ENCODE results near the gene EGF.

DNA sequence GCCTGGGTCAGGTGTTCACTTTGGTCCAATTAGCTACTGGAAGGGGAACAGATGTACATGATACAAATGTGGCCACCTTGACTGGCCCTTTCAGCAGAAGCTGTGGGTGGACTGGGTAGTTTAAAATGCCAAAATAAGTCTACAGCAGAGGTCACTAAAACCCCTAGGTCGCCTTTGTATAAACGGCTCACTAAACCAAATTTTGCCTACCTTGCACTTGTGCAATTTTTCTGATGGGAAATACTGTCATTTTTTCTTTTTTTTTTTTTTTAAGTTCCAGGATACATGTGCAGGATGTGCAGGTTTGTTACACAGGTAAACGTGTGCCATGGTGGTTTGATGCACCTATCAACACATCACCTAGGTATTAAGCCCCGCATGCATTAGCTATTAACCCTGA lies 109.8 kb downstream of the EGF start:
- TF ChIP-seq, protein P1, sequence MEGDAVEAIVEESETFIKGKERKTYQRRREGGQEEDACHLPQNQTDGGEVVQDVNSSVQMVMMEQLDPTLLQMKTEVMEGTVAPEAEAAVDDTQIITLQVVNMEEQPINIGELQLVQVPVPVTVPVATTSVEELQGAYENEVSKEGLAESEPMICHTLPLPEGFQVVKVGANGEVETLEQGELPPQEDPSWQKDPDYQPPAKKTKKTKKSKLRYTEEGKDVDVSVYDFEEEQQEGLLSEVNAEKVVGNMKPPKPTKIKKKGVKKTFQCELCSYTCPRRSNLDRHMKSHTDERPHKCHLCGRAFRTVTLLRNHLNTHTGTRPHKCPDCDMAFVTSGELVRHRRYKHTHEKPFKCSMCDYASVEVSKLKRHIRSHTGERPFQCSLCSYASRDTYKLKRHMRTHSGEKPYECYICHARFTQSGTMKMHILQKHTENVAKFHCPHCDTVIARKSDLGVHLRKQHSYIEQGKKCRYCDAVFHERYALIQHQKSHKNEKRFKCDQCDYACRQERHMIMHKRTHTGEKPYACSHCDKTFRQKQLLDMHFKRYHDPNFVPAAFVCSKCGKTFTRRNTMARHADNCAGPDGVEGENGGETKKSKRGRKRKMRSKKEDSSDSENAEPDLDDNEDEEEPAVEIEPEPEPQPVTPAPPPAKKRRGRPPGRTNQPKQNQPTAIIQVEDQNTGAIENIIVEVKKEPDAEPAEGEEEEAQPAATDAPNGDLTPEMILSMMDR (IDR thresholded peaks at IDR 0.05) = no peak
- no peak for TF ChIP-seq POLR2A (IDR thresholded peaks at IDR 0.05)
